ENCODE measurements around the gene ST3GAL4. TPM values are rescaled to one million over a fixed set of nuclear protein-coding genes. Genes with fewer than 3 reads are reported as not detected.
A peak's percentile ranks its signal among the peaks of the same experiment; 100 is the strongest.

The ST3GAL4 gene
- total and polyA plus RNA-seq, 7 experiments from 2014 or later: 2.7 to 13.4 (median 4.1) TPM

DNA sequence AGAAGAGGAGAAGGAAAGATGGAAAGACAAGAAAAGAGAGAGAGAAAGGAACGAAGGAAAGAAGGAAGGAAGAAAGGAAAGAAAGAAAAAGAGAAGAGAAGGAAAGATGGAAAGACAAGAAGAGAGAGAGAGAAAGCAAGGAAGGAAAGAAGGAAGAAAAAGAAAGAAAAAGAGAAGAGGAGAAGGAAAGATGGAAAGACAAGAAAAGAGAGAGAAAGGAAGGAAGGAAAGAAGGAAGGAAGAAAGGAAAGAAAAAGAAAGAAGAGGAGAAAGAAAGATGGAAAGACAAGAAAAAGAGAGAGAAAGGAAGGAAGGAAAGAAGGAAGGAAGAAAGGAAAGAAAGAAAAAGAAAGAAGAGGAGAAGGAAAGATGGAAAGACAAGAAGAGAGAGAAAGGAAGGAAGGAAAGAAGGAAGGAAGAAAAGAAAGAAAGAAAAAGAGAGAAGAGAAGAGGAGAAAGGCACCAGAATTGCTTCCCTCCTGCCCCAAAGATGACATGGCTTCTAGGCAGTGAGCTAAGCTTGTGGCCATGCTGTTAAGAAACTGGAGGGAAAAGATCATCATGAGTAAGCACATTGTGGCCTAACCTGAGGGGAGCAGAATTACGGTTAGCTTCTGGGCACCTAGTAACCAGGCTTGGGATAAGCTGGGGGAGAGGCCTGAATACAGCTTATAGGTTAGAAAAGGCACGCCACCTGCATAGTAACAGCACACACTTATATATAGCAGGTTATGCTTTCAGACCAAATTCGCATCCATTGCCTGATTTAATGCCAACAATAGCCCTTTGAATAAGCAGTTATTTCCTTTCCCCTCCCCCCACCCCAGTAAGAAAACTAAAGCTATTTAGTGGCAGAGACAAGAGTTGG lies 2.3 kb upstream of the ST3GAL4 start:
- Mint-ChIP-seq H3K4me1 (peaks cover 20 to 59% (median 33%) of the 10 kb centered on the region in 7 donors), H3K27ac (peak overlapping the region in 5 of 9 donors; percentile 43 to 76 (median 64)), H3K9me3 (peaks cover 0 to 4% (median 0%) of the 10 kb centered on the region in 11 donors), H3K4me3 (peak overlapping the region in 9 of 10 donors; percentile 34 to 90 (median 51)), H3K36me3 (peaks cover 0 to 18% (median 4%) of the 10 kb centered on the region in 5 donors), H3K27me3 (no peaks in the 10 kb centered on the region)
- no peak for DNase-seq
- ATAC-seq: peak; percentile 26
- CTCF ChIA-PET: interaction anchor here (0.6 kb wide), 1 partner anchor 51 kb away, joined by 8 read pairs; no protein-coding TSS in a partner anchor
- POLR2A ChIA-PET: no interaction called here
- Histone ChIP-seq H3K4me3 (ENCODE audit: low read length) (no peak overlapping the region), H3K27ac (ENCODE audit: low read depth, low read length) (no peak overlapping the region), H3K9me3 (ENCODE audit: control insufficient read depth in 2 of 3, low read length in 3 of 3) (no peaks in the 10 kb centered on the region), H3K4me1 (ENCODE audit: control insufficient read depth in 2 of 2, insufficient read depth in 2 of 2, low read length in 2 of 2) (peaks cover 8 to 14% of the 10 kb centered on the region in 2 donors), H3K27me3 (ENCODE audit: control insufficient read depth in 2 of 2, insufficient read depth in 2 of 2, low read length in 2 of 2) (no peaks in the 10 kb centered on the region), H3K36me3 (ENCODE audit: control insufficient read depth in 2 of 3, insufficient read depth in 3 of 3, low read length in 3 of 3) (peaks cover 0 to 7% (median 0%) of the 10 kb centered on the region in 3 experiments)
- intact Hi-C loops (cut with micrococcal nuclease): loop anchor here in 1 of 2 donors (1.0 to 10.0 kb wide), 2 partner anchors 35 to 468 kb away; partner anchors contain the start of gene HYLS1

DNA sequence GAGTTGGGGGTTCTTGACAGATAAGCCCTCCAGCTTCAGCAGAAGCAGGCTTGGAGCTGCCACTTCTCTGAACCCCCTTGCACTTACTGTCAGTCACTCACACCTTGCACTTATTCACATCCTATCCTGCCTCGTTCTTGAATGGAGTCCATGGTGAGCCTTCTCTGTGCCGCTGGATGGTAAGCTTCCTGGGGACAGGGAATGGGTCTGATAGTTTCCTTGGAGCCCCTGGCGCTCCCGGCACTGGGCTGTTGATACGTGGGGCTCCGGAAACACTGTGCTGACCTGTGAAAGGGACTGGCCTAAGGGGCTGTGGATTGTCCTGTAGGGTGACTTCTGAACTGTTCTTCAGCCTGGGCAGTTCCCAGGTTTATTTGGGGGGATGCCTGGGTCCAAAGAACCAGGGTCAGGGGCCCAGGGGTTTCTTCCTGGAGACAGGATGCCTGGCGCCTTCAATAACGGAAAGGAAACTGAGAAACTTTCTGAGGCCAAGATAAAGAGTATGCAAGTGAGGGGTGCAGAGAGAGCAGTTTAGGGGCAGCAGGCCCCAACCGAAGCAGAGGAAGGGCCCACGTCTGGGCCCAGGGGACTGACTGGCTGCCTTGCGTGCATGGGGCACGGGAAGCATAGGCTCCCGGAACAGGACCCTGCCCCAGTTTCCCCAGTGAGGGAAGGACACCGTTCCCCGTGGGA lies 709 bp upstream of the ST3GAL4 start:
- ATAC-seq (peak; percentile 2), DNase-seq (peak in 1 of 9 donors; percentile 6)
- Histone ChIP-seq H3K27me3 (ENCODE audit: control insufficient read depth in 2 of 2, insufficient read depth in 2 of 2, low read length in 2 of 2) (no peaks in the 10 kb centered on the region), H3K9me3 (ENCODE audit: control insufficient read depth in 2 of 3, low read length in 3 of 3) (no peaks in the 10 kb centered on the region), H3K4me3 (ENCODE audit: low read length) (peak overlapping the region; percentile 74), H3K4me1 (ENCODE audit: control insufficient read depth in 2 of 2, insufficient read depth in 2 of 2, low read length in 2 of 2) (peaks cover 8 to 14% of the 10 kb centered on the region in 2 donors), H3K27ac (ENCODE audit: low read depth, low read length) (peak overlapping the region; percentile 51), H3K36me3 (ENCODE audit: control insufficient read depth in 2 of 3, insufficient read depth in 3 of 3, low read length in 3 of 3) (no peaks in the 10 kb centered on the region)
- no peaks in the 10 kb centered on the region for H3K27me3 Mint-ChIP-seq
- H3K4me1 Mint-ChIP-seq: peaks cover 21 to 46% (median 29%) of the 10 kb centered on the region in 7 donors
- H3K4me3 Mint-ChIP-seq: peak overlapping the region; percentile 77 to 95 (median 88)
- CTCF ChIA-PET: interaction anchor here (1.0 kb wide), 1 partner anchor 126 kb away, joined by 4 read pairs; no protein-coding TSS in a partner anchor
- intact Hi-C loops (cut with micrococcal nuclease): loop anchor here (1.0 to 10.0 kb wide), 6 partner anchors 50 to 470 kb away; partner anchors contain the start of genes DCPS (in 2 of the 2), HYLS1 (in 2 of the 2), FAM118B (in 1 of the 2) and FOXRED1 (in 1 of the 2)
- H3K36me3 Mint-ChIP-seq: peaks cover 0 to 18% (median 4%) of the 10 kb centered on the region in 5 donors
- POLR2A ChIA-PET: interaction anchor here (1.2 kb wide), 1 partner anchor 86 kb away, joined by 3 read pairs; the partner anchor contains the start of genes FOXRED1 and SRPRA
- peak overlapping the region in 7 of 9 donors; percentile 19 to 91 (median 69) for H3K27ac Mint-ChIP-seq
- H3K9me3 Mint-ChIP-seq: peaks cover 0 to 4% (median 0%) of the 10 kb centered on the region in 11 donors

DNA sequence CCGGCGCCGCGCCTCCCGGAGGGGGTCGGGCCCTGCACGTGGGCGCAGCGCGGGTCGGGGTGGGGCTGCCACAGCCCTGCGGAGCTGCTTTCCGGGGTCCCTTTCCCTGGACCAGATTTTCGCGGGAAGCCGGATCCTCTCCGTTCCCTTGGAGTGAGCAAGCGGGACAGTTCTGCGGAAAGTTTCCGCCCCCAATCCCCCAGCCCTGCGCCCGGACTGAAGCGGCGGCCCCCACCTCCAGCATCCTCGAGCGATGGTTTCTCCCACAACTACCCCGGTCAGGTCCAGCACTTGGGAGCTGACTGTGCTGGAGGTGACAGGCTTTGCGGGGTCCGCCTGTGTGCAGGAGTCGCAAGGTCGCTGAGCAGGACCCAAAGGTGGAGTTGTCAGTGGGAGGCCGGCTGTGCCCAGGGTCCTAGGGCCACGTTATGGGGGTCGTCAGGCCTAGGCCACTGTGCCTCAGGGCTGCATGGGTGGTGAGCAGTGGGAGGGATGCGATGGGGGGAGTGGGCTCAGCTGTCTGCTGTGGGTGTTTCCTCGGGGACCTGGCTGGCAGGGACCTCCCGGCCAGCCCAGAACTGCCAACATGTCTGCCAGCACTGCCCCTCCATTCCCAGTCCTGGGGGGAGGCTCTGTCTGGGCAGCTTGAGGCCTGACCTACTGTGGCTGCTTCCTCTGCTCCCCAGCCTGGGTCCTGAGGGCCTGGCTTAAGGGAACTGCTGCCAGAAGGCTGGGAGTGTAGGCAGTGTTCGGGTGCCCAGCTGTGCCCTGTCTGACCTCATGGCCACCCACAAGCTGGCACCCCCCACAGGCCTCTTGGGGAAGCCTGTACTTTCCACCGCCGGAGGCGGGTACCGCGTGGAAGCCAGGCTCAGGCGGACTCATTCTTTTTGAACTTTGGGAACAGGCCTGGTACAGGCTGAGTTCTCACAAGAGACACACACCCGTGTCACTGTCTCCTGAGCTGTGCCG lies 726 bp downstream of the ST3GAL4 start:
- Mint-ChIP-seq H3K4me3 (peak overlapping the region; percentile 45 to 90 (median 74)), H3K4me1 (peaks cover 21 to 38% (median 29%) of the 10 kb centered on the region in 7 donors), H3K27ac (peak overlapping the region in 1 of 9 donors; percentile 76), H3K36me3 (peaks cover 0 to 12% (median 0%) of the 10 kb centered on the region in 5 donors), H3K9me3 (peaks cover 0 to 2% (median 0%) of the 10 kb centered on the region in 11 donors), H3K27me3 (no peaks in the 10 kb centered on the region)
- H3K9me3 ChIP-seq (ENCODE audit: control insufficient read depth in 2 of 3, low read length in 3 of 3): no peaks in the 10 kb centered on the region
- H3K4me1 ChIP-seq (ENCODE audit: control insufficient read depth in 2 of 2, insufficient read depth in 2 of 2, low read length in 2 of 2): peaks cover 8 to 14% of the 10 kb centered on the region in 2 donors
- H3K36me3 ChIP-seq (ENCODE audit: control insufficient read depth in 2 of 3, insufficient read depth in 3 of 3, low read length in 3 of 3): no peaks in the 10 kb centered on the region
- DNase-seq: peak in 4 of 9 donors; percentile 5 to 42 (median 10)
- H3K4me3 ChIP-seq (ENCODE audit: low read length): peak overlapping the region; percentile 52
- intact Hi-C loops (cut with micrococcal nuclease): loop anchor here (1.0 to 10.0 kb wide), 6 partner anchors 51 to 471 kb away; partner anchors contain the start of genes DCPS (in 2 of the 2), FAM118B (in 2 of the 2), HYLS1 (in 2 of the 2) and RPUSD4 (in 2 of the 2)
- POLR2A ChIA-PET: interaction anchor here (1.2 kb wide), 1 partner anchor 87 kb away, joined by 3 read pairs; the partner anchor contains the start of genes FOXRED1 and SRPRA
- ATAC-seq: peak; percentile 50
- H3K27me3 ChIP-seq (ENCODE audit: control insufficient read depth in 2 of 2, insufficient read depth in 2 of 2, low read length in 2 of 2): no peaks in the 10 kb centered on the region
- H3K27ac ChIP-seq (ENCODE audit: low read depth, low read length): no peak overlapping the region
- CTCF ChIA-PET: interaction anchor here (1.0 kb wide), 2 partner anchors 19 to 124 kb away, joined by 3 to 4 read pairs; no protein-coding TSS in a partner anchor

- Mint-ChIP-seq H3K9me3 (peaks cover 0 to 2% (median 0%) of the 10 kb centered on the region in 11 donors), H3K27me3 (no peaks in the 10 kb centered on the region), H3K27ac (peak overlapping the region in 2 of 9 donors; percentile 8 to 33), H3K4me3 (peak overlapping the region; percentile 45 to 90 (median 72)), H3K36me3 (peaks cover 0 to 12% (median 0%) of the 10 kb centered on the region in 5 donors), H3K4me1 (peaks cover 21 to 35% (median 29%) of the 10 kb centered on the region in 7 donors)
- Histone ChIP-seq H3K9me3 (ENCODE audit: control insufficient read depth in 2 of 3, low read length in 3 of 3) (no peaks in the 10 kb centered on the region), H3K4me1 (ENCODE audit: control insufficient read depth in 2 of 2, insufficient read depth in 2 of 2, low read length in 2 of 2) (peaks cover 8 to 14% of the 10 kb centered on the region in 2 donors), H3K4me3 (ENCODE audit: low read length) (no peak overlapping the region), H3K27ac (ENCODE audit: low read depth, low read length) (no peak overlapping the region), H3K27me3 (ENCODE audit: control insufficient read depth in 2 of 2, insufficient read depth in 2 of 2, low read length in 2 of 2) (no peaks in the 10 kb centered on the region), H3K36me3 (ENCODE audit: control insufficient read depth in 2 of 3, insufficient read depth in 3 of 3, low read length in 3 of 3) (no peaks in the 10 kb centered on the region)
- ATAC-seq (no peak), DNase-seq (no peak)
- intact Hi-C loops (cut with micrococcal nuclease): loop anchor here (5.0 to 10.0 kb wide), 2 partner anchors 470 to 473 kb away; partner anchors contain the start of gene HYLS1 (in 2 of the 2)
- ChIA-PET CTCF (interaction anchor here (0.6 kb wide), 1 partner anchor 47 kb away, joined by 4 read pairs; no protein-coding TSS in a partner anchor), POLR2A (no interaction called here)
These were observed 1.8 kb downstream of the ST3GAL4 start for GRCh38 chr11:126357055-126357962.
